GM19193 (cell line): Measurements from ENCODE around the gene POU3F1.

Source experiments
- POLR2A ChIP-seq: IDR thresholded peaks from 4 replicates; pipeline ENCODE4 v1.6.1; 2011; ENCODE audit not compliant: insufficient read depth, insufficient read length; ENCODE audit errors: extremely low read depth

POU3F1 gene

DNA sequence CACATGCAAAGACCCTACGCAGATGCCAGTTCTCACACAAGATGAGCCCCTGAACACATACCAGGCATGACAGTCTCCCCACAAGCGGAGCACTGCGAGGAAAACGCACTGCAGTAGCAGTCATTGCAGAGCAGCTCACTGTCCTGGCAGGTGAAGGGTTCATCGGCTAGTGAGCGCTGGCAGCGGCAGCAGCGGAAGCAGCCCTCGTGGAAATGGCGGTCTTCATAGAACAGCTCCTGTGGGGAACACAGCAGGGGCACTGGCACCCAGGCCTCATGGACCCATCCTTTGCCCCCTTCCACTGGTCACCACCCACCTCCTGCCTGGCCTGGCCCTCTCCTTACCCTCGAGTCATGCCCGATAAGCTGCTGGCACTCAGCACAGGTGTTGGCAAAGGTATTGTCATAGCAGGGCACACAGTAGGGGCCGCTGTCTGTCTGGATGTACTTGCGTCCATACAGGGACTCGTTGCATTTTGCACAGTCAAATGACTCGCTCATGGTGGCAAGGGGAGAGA, 47.6 kb downstream of the POU3F1 start:
- no peak for TF ChIP-seq POLR2A

GRCh38 chr1:37998089-37998808, 48.3 kb downstream of the POU3F1 start:
- no peak for TF ChIP-seq POLR2A

DNA sequence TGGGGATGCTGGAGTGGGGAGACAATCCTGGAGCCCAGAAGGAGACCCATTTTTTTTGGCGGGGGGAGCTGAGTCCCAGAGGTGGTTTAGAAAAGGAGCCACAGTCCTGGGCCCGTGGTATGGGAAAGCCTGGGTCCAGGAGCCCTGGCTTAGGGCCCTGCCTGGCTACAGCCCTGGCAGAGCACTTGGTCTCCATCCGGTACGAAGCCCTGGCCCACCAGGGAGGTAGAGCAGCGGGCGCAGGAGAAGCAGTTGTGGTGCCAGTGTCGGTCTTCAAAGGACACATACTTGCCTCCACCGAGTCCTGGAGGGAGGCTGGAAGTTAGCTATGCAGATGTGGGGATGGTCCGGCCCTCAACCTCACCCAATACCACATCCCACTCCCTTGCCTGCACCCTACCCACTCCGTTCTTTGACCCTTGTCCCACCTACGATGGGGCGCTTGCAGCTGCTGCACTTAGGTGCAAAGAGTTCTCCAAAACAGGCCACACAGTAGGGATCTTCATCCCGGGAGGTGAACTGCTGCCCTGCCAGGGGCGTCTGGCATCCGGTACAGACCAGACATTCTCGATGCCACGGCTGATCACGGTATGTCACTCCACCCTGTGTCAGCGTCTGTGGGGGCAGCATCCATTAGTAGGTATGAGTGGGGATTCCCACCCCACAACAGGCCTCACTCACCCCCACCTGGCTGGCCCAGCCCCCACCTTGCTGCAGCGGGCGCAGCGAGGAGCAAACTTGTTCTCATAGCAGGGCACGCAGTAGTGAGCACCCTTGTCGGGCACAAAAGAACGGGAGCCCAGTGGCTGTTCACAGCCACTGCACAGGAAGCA, 49.1 kb downstream of the POU3F1 start:
- TF ChIP-seq POLR2A = no peak

DNA sequence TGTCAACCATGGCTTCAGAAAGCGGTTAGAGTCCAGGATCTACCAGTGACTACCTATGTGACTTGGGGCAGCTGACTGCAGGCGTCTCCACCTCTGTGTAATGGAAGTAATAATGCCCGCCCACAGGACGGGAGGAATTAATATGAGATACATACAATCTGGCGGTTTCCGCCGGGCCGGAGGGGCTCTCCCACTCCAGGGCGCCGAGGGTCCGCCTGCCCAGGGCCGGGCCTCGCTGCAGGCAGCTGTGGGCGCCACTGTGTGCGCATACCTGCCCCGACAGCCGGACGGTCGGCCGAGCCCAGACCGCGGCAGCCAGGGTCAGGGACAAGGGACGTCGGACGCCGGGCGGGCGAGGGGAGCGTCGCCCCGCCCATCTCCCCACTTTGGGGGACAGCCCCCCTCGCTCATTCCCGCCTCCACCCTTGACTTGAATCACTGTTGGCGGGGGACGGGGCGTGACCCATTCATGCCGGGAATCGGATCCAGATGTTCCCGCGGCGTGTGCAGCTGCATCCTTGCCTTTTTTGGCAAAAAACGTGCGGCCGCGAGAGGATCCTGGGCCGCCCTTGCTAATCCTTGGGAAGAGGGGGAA, 50.7 kb downstream of the POU3F1 start:
- no peak for TF ChIP-seq POLR2A

- TF ChIP-seq POLR2A = no peak
Observed at GRCh38 chr1:37994886-37995566, 51.6 kb downstream of the POU3F1 start.
